HEK293T (cell line): ENCODE results near the gene SLC12A7.

ENCODE experiments used
- CTCF ChIA-PET: fragments of 350-600 bp; formaldehyde crosslinking; extraction: SDS; loops from one replicate; lab custom pipeline; 2021; ENCODE audit warnings: antibody characterized with exemption, inconsistent platforms; lab: Yijun Ruan, JAX
- POLR2A ChIA-PET: fragments of 350-600 bp; formaldehyde crosslinking; extraction: SDS; loops from one replicate; lab custom pipeline; 2020; ENCODE audit warnings: antibody characterized with exemption, inconsistent platforms; lab: Yijun Ruan, JAX
- DNase-seq: peaks from one replicate; pipeline ENCODE4 v3.0.0; 2012; ENCODE audit warnings: mixed read lengths; ENCODE audit errors: extremely low spot score
- ARNT ChIP-seq: fragments of 450-650 bp; IDR thresholded peaks from 2 replicates; pipeline ENCODE4 v1.6.1; 2017; ENCODE audit warnings: mild to moderate bottlenecking
- BHLHE40 ChIP-seq: fragments of 450-650 bp; IDR thresholded peaks from 2 replicates; pipeline ENCODE4 v1.6.1; 2016; ENCODE audit warnings: mild to moderate bottlenecking, moderate library complexity, borderline replicate concordance
- CTBP1 ChIP-seq: fragments of 450-650 bp; IDR thresholded peaks from 2 replicates; pipeline ENCODE4 v1.6.1; 2016; ENCODE audit warnings: borderline replicate concordance
- ELF4 ChIP-seq: fragments of 450-650 bp; IDR thresholded peaks from 2 replicates; pipeline ENCODE4 v1.6.1; 2017; ENCODE audit warnings: antibody characterized with exemption
- FOXA1 ChIP-seq: fragments of 450-650 bp; IDR thresholded peaks from 2 replicates; pipeline ENCODE4 v1.6.1; 2016; ENCODE audit warnings: mild to moderate bottlenecking
- FOXK2 ChIP-seq: fragments of 450-650 bp; IDR thresholded peaks from 2 replicates; pipeline ENCODE4 v1.6.1; 2016; ENCODE audit warnings: mild to moderate bottlenecking
- FOXM1 ChIP-seq: fragments of 450-650 bp; IDR thresholded peaks from 2 replicates; pipeline ENCODE4 v1.6.1; 2017; ENCODE audit warnings: mild to moderate bottlenecking, borderline replicate concordance
- HDGF ChIP-seq: fragments of 450-650 bp; IDR thresholded peaks from 2 replicates; pipeline ENCODE4 v1.6.1; 2017; ENCODE audit warnings: antibody characterized with exemption, borderline replicate concordance
- L3MBTL2 ChIP-seq: fragments of 450-650 bp; conservative IDR thresholded peaks from 2 replicates; pipeline ENCODE4 v1.6.1; 2016; ENCODE audit warnings: mild to moderate bottlenecking
- LEF1 ChIP-seq: fragments of 450-650 bp; IDR thresholded peaks from 2 replicates; pipeline ENCODE4 v1.6.1; 2017; ENCODE audit warnings: mild to moderate bottlenecking, borderline replicate concordance
- NFRKB ChIP-seq: fragments of 450-650 bp; IDR thresholded peaks from 2 replicates; pipeline ENCODE4 v1.6.1; 2016; ENCODE audit warnings: mild to moderate bottlenecking, moderate library complexity
- SP1 ChIP-seq: fragments of 450-650 bp; IDR thresholded peaks from 2 replicates; pipeline ENCODE4 v1.6.1; 2017
- SUZ12 ChIP-seq: fragments of 450-650 bp; IDR thresholded peaks from 2 replicates; pipeline ENCODE4 v1.6.1; 2016; ENCODE audit warnings: mild to moderate bottlenecking
- TARDBP ChIP-seq: fragments of 450-650 bp; IDR thresholded peaks from 2 replicates; pipeline ENCODE4 v1.6.1; 2016
- ZNF384 ChIP-seq: fragments of 450-650 bp; IDR thresholded peaks from 2 replicates; pipeline ENCODE4 v1.6.1; 2016
- TF ChIP-seq, protein P1 (sequence below): fragments of 450-650 bp; IDR thresholded peaks from 2 replicates; pipeline ENCODE4 v1.6.1; 2016

SLC12A7 gene

GRCh38 chr5:1005904-1006655 lies 105.8 kb downstream of the SLC12A7 start:
- no peak for DNase-seq
- ChIA-PET POLR2A (no interaction called here), CTCF (interaction anchor here (1.4 to 1.9 kb wide), 2 partner anchors 162 to 168 kb away, joined by 4 to 5 read pairs; no protein-coding TSS in a partner anchor)
- TF ChIP-seq SUZ12 (no peak), ARNT (no peak), FOXM1 (no peak), L3MBTL2 (no peak), ELF4 (no peak), LEF1 (no peak), HDGF (no peak), NFRKB (no peak)

DNA sequence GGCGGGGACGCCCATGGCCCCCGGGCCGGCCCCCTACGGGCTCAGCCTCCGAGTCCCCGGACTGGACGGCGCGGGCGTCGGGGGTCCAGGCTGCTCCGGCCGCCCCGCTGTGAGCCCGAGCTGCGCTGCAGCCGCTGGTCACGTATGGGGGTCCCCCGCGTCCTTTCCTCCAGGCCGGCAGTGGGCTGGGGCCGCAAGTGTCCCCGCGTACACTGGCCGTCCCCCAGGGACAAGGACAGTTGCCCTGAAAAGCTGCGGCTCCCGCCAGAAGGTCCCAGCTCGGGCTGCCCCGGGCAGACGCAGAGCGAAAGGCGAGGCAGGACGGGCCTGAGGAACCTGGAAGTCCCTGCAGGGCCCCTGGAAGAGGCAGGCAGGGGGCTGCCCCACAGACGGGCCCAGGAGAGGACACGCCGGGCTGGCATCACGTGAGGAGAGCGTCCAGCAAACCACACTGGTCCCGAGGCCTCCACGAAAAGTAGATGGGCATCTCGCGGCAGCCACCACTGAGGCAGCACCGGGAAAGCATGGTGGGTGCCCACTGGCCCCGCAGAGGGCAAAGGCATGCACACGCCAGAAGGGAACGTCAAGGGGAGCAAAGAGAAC lies 106.5 kb downstream of the SLC12A7 start:
- POLR2A ChIA-PET = interaction anchor here (1.0 kb wide), 1 partner anchor 10 kb away, joined by 3 read pairs; no protein-coding TSS in a partner anchor
- CTCF ChIA-PET = interaction anchor here (0.5 to 0.6 kb wide), 2 partner anchors 11 to 88 kb away, joined by 3 to 4 read pairs; no protein-coding TSS in a partner anchor
- no peak for DNase-seq
- TF ChIP-seq FOXA1 = no peak
- TF ChIP-seq LEF1 = no peak
- TF ChIP-seq TARDBP = no peak
- TF ChIP-seq L3MBTL2 = no peak
- TF ChIP-seq SP1 = no peak
- TF ChIP-seq HDGF = no peak

DNA sequence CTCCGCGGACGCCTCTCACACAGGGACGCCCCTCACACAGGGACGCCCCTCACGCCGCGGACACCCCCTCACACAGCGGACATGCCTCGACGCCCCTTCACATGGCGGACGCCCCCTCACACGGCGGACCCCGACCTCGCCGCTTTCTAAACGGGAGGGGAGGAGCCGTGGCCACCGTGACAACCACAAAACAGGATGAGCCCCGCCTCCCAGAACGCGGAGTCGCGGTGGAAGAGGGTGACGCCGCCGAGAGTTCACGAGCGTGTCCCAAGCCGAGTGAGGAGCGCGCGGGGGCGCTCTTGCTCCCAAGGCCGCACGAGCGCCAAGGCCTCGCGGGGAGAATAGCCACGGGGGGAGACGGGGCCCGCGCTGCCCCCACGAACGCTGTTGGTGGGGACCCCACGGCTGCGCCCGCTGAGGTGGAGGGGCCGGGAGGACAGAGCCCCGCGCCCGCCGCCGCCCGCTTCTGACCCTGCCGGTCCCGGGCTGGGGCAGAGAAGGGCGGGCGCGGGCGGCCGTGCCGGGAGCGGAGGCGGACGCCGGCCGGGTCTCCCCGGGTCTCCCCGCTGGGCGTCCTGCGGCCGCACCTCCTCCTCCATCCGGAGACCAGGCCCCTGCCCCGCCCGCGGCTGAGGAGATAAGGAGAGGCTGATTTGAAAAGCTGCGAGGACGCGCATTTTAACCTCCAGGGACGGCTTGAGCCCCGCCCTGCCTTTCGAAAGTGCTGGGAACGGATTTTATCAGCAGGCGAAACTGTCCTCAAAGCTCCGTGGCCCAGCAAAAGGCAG lies 107.2 kb downstream of the SLC12A7 start:
- POLR2A ChIA-PET = interaction anchor here (1.0 kb wide), 1 partner anchor 9 kb away, joined by 3 read pairs; no protein-coding TSS in a partner anchor
- peak; percentile 54 for DNase-seq
- CTCF ChIA-PET = interaction anchor here (0.5 to 0.6 kb wide), 2 partner anchors 12 to 88 kb away, joined by 3 to 4 read pairs; no protein-coding TSS in a partner anchor
- TF ChIP-seq SUZ12 (no peak), L3MBTL2 (peak; percentile 51)

- ChIA-PET POLR2A (no interaction called here), CTCF (interaction anchor here (0.9 kb wide), 1 partner anchor 19 kb away, joined by 4 read pairs; no protein-coding TSS in a partner anchor)
- no peak for TF ChIP-seq LEF1
- no peak for TF ChIP-seq SUZ12
- TF ChIP-seq FOXA1 = no peak
- TF ChIP-seq SP1 = no peak
- no peak for TF ChIP-seq ARNT
- DNase-seq = no peak
Measured at GRCh38 chr5:1003296-1003937, 108.4 kb downstream of the SLC12A7 start.

GRCh38 chr5:1002836-1003235 lies 109.0 kb downstream of the SLC12A7 start:
- ChIA-PET POLR2A (no interaction called here), CTCF (interaction anchor here (0.6 to 0.9 kb wide), 2 partner anchors 8 to 18 kb away, joined by 4 read pairs; no protein-coding TSS in a partner anchor)
- TF ChIP-seq LEF1 (no peak), BHLHE40 (no peak), TARDBP (no peak), ELF4 (no peak)
- no peak for DNase-seq

- POLR2A ChIA-PET = no interaction called here
- no peak for DNase-seq
- CTCF ChIA-PET = interaction anchor here (0.6 to 1.3 kb wide), 3 partner anchors 9 to 172 kb away, joined by 3 to 4 read pairs (median 4); no protein-coding TSS in a partner anchor
- TF ChIP-seq NFRKB = no peak
- TF ChIP-seq HDGF = no peak
- no peak for TF ChIP-seq FOXM1
- no peak for TF ChIP-seq CTBP1
- no peak for TF ChIP-seq SUZ12
- no peak for TF ChIP-seq L3MBTL2
- no peak for TF ChIP-seq FOXK2
- TF ChIP-seq ELF4 = no peak
- no peak for TF ChIP-seq LEF1
- no peak for TF ChIP-seq FOXA1
- TF ChIP-seq TARDBP = no peak
- no peak for TF ChIP-seq SP1
- no peak for TF ChIP-seq ZNF384
- TF ChIP-seq, protein P1, sequence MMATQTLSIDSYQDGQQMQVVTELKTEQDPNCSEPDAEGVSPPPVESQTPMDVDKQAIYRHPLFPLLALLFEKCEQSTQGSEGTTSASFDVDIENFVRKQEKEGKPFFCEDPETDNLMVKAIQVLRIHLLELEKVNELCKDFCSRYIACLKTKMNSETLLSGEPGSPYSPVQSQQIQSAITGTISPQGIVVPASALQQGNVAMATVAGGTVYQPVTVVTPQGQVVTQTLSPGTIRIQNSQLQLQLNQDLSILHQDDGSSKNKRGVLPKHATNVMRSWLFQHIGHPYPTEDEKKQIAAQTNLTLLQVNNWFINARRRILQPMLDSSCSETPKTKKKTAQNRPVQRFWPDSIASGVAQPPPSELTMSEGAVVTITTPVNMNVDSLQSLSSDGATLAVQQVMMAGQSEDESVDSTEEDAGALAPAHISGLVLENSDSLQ = no peak
- no peak for TF ChIP-seq BHLHE40
- no peak for TF ChIP-seq ARNT
Measured at GRCh38 chr5:1002271-1002546, 109.7 kb downstream of the SLC12A7 start.
